ENCODE data around the gene AIP.
A peak's percentile ranks its signal among the peaks of the same experiment; 100 is the strongest.
"Not testable (repeated sequence)": the region's sequence is repeated elsewhere in the genome, so short reads cannot be mapped to it uniquely, and the experiment has no call there.

The AIP gene

GRCh38 chr11:67507864-67508485 lies 25.1 kb downstream of the AIP start, which contains the start of gene CDK2AP2:
Gene CDK2AP2, minus strand, starts transcription at chr11:67508162. Its CDS starts 80 bp downstream, at chr11:67508082.
- DNase-seq = peak; percentile 98 to 99

- peak; percentile 98 for DNase-seq
These were observed 25.8 kb downstream of the AIP start for GRCh38 chr11:67508486-67509121.

- DNase-seq = no peak
These were observed 27.2 kb downstream of the AIP start for GRCh38 chr11:67510023-67510345.

GRCh38 chr11:67511558-67511957 lies 28.7 kb downstream of the AIP start:
- not testable (repeated sequence) for DNase-seq

GRCh38 chr11:67514116-67514515 lies 31.3 kb downstream of the AIP start:
- no peak for DNase-seq

GRCh38 chr11:67516806-67517205 lies 34.0 kb downstream of the AIP start:
- no peak for DNase-seq

GRCh38 chr11:67517784-67518552 lies 35.1 kb downstream of the AIP start:
- DNase-seq = no peak

GRCh38 chr11:67519726-67520125 lies 36.9 kb downstream of the AIP start:
- DNase-seq = no peak

GRCh38 chr11:67520856-67521824 lies 38.3 kb downstream of the AIP start:
- no peak for DNase-seq

- no peak for DNase-seq
These were observed 39.1 kb downstream of the AIP start for GRCh38 chr11:67521924-67522323.

- no peak for DNase-seq
These were observed 39.5 kb downstream of the AIP start for GRCh38 chr11:67522338-67522737.

GRCh38 chr11:67522844-67523555 lies 40.2 kb downstream of the AIP start, which contains the start of gene CABP2:
Gene CABP2, minus strand, starts transcription at chr11:67523446. Its CDS starts 120 bp downstream, at chr11:67523326.
- no peak for DNase-seq

- no peak for DNase-seq
These were observed 41.0 kb downstream of the AIP start for GRCh38 chr11:67523556-67524479.

GRCh38 chr11:67524480-67524808 lies 41.6 kb downstream of the AIP start:
- no peak for DNase-seq

- no peak for DNase-seq
These were observed 42.6 kb downstream of the AIP start for GRCh38 chr11:67525275-67525976.

- DNase-seq = no peak
These were observed 45.5 kb downstream of the AIP start for GRCh38 chr11:67528376-67528775.

GRCh38 chr11:67530282-67530592 lies 47.4 kb downstream of the AIP start:
- DNase-seq = no peak

- DNase-seq = no peak
These were observed 50.1 kb downstream of the AIP start for GRCh38 chr11:67532889-67533288.

- no peak for DNase-seq
These were observed 51.3 kb downstream of the AIP start for GRCh38 chr11:67534070-67534679.

GRCh38 chr11:67535561-67535960 lies 52.7 kb downstream of the AIP start:
- DNase-seq = no peak

Data from CD4-positive, alpha-beta T cell treated with Interleukin-4 for 1 hour (primary cell).